Body of pancreas (tissue), 4 donors: ENCODE results near the gene SPRTN.

Experiments used
- POLR2A ChIP-seq, 3 donors: fragments of 450-650 bp; IDR thresholded peaks; one replicate each; pipeline ENCODE4 v1.6.1; 2016; ENCODE audit warnings: antibody characterized with exemption in 3 of 3, mild to moderate bottlenecking in 2 of 3
- TF ChIP-seq, protein P1 (sequence below), 7 experiments: fragments of 450-650 bp in 4 of 7; fragments of 200-600 bp in 3 of 7; sonication (generic) in 3 of 7; IDR thresholded peaks; one replicate each; pipeline ENCODE4 v1.5.1; 2016 to 2019; ENCODE audit warnings: antibody characterized with exemption in 7 of 7

DNA sequence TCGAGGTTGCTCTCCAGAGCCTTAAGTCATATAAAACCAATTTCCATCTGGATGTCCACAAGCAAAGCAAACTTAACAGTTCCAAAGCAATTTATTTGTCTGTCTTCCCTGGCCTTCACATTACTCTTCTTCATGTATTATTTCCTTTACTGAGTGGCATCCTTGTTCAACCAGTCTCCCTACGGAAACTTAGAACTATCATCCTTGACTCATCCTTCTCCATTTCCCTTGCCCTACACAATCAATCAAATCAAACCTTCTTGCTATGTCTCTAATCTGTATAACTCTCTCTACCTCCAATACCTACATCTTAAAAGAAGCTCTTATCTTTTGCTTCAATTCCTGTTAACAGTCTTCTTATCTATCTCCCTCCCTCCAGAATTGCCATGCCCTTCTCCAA is 58.5 kb downstream of the SPRTN start:
- TF ChIP-seq, protein P1, sequence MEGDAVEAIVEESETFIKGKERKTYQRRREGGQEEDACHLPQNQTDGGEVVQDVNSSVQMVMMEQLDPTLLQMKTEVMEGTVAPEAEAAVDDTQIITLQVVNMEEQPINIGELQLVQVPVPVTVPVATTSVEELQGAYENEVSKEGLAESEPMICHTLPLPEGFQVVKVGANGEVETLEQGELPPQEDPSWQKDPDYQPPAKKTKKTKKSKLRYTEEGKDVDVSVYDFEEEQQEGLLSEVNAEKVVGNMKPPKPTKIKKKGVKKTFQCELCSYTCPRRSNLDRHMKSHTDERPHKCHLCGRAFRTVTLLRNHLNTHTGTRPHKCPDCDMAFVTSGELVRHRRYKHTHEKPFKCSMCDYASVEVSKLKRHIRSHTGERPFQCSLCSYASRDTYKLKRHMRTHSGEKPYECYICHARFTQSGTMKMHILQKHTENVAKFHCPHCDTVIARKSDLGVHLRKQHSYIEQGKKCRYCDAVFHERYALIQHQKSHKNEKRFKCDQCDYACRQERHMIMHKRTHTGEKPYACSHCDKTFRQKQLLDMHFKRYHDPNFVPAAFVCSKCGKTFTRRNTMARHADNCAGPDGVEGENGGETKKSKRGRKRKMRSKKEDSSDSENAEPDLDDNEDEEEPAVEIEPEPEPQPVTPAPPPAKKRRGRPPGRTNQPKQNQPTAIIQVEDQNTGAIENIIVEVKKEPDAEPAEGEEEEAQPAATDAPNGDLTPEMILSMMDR (IDR thresholded peaks at IDR 0.05) = no peak
- no peak for TF ChIP-seq POLR2A (IDR thresholded peaks at IDR 0.05)
